NCI-H510A (cell line): ENCODE data around the gene CBR4.

Experiments used
- DNase-seq: peaks from one replicate; lab custom pipeline; 2025; lab: John Stamatoyannopoulos, UW

CBR4 gene

DNA sequence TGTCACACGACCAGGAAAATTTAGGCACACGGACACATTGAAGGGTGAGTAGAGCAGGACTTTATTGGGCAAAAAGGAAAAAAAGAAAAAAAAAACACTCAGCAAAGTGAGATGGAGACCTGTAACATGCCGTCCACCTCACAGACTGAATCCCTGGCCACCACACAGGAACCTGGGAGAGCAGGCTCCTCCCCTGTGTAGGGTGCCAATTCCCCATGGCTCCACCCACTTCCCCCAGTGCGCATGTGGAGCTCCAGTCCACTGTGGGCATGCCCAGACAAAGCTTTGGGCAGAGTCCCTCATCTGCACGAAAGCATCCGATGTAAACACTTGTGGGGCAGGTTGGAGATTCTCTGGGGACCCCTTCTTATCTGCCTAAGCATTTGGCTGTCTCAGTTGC is 23.6 kb upstream of the CBR4 start:
- no peak for DNase-seq

DNA sequence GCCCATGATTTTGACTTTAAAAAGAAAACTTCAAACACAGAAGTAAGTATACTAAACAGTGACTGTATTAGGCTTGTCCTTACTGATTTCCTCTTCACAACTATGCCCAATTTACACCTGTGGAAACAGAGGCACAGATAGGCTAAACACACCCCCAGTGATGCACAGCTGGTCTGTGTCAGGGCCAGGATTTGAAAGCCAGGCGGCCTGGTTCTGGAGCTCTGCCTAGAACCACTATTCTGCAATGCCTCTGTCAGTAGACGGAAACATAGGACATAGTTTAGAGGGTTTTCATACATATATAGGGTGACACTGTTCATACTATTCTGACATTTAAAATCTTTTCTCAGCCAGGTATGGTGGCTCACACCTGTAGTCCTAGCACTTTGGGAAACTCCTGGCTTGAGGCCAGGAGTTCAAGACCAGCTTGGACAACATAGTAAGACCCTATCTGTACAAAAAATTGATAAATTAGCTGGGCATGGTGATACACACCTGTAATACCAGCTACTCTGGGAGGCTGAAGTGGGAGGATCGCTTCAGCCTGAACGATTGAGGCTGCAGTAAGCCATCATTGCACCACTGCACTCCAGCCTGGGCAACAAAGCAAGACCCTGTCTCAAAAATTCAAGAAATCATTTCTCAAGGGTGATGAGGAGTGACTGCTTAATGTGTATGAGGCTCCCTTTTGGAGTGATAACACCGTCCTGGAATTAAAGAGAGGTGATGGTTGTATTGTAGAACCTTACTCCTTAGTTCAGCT is 23.0 kb upstream of the CBR4 start:
- no peak for DNase-seq

DNA sequence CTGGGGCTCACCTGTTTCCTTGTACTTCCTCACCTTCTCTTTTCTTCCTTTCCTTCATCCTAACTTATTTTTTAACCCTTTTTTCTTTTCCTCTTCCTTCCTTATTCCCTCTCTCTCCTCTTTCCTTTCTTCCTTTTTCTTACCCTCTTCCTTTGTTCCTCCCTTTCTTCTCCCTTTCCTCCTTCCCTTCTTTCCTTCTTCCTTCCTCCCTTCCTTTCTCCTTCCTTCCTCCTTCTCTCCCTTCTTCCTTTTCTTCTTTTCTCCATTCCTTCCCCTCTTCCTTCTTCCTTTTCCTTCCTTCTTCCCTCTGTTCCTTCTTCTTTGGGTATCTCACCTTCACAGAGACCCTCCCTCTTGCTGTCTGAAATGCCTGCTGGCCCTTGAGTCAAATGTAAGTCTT is 22.1 kb upstream of the CBR4 start:
- DNase-seq: no peak

DNA sequence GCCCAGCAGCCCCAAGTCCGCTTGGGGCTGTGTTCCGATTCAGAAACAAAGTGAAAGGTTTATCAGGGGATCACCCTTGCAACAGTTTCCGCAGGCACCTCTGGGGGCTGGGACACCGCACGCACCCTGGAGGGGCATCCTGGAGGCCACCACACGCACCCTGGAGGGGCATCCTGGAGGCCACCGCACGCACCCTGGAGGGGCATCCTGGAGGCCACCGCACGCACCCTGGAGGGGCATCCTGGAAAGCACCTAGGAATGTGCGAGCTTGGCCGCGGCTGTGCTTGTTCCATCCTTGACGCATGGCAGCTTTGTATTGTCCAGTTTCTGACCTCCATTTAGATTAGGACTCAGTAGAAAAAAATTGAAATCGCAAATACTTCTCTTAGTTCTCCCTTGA is 21.3 kb upstream of the CBR4 start:
- no peak for DNase-seq

- DNase-seq: no peak
Measured at GRCh38 chr4:169030562-169030982, 20.5 kb upstream of the CBR4 start.

DNA sequence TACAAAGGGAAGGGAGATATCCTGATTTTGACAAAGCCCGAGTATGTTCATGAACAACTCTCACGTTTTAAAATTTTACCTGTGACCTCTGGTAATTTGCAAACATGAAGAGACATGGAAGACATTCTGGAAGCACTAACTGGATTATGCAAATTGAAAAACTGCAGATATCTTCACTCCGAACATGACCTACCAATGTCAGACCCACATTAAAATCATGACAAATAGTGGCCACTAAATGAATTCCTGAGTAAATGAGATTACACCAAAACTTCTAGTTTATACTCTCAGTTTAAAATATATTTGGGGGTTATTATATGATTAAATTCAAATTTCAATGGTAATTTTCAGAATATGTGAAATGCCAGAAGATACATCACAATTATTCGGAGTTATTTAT is 19.9 kb upstream of the CBR4 start:
- DNase-seq: no peak

DNA sequence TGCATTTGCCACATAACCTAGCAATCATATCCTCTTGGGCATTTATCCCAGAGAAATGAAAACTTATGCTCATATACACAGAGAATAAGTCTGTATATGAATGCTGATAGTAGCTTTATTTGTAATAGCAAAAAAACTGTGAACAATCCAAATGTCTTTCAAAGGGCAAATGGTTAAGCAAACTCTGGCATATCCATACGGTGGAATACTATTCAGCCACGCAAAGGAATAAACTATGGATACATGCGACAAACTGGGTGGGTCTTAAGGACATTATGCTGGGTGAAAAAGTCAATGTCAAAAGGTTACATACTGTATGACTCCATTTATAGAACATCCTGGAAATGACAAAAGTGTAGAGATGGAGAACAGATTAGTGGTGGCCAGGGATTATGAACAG is 17.6 kb upstream of the CBR4 start:
- no peak for DNase-seq

DNA sequence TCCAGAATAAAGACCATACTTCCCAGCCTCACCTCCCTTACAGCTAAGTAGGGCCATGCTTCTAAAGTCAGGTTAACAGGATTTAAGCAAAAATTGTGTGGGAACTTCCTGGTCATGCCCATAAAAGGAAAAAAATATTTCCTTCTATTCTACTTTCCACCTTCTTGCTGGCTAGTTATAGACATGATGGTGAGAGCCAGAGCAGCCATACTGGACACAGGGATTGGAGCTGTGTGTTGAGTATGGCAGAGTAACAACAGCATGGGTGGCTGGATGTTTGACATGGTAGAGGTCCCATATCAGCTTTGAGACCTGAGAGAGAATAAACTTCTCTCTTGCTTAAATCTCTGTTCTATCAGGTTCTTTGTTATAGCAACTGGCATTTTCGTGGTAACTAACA is 15.1 kb upstream of the CBR4 start:
- no peak for DNase-seq

- DNase-seq: no peak
Measured at GRCh38 chr4:169024762-169025161, 14.7 kb upstream of the CBR4 start.

- DNase-seq: no peak
Measured at GRCh38 chr4:169018406-169018805, 8.4 kb upstream of the CBR4 start.

- DNase-seq: no peak
Measured at GRCh38 chr4:169017971-169018370, 7.9 kb upstream of the CBR4 start.

DNA sequence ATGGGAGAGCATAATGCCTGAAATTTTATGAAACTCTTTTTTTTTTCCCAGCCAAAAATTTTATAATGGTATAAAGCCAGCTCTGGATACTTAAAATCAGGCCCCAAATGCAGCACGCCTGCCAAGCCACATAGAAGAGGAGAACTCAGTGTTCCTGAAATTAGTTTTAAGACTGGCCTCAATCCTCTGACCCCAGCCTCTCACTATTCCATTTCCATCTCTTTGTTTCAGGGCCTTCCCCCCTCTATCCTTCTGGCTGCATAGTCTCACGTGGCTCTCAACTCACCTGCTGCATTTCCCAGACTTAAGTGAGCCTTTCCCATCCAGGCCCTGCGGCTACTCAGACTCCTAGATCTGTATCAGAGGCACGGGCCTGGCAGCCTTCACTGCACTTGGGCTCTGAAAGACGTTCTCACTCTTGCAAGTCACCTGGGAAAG is 5.2 kb upstream of the CBR4 start:
- no peak for DNase-seq

- no peak for DNase-seq
Measured at GRCh38 chr4:169014586-169014985, 4.5 kb upstream of the CBR4 start.

GRCh38 chr4:169013396-169013795 is 3.3 kb upstream of the CBR4 start:
- no peak for DNase-seq

DNA sequence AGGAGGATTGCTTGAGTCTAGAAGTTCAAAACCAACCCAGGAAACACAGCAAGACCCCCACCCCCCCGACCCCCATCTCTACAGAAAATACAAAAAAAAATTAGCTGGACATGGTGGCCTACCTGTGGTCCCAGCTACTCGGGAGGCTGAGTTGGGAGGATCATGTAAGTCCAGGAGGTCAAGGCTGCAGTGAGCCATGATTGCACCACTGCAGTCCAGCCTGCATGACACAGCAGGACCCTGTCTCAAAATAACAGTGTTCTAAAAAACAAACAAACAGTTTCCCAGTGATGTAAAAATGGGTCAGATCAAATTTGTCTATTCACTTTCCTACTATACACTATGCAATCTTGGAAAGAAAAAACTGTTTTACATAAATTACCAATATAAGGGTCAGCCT is 2.0 kb upstream of the CBR4 start:
- DNase-seq: no peak

- peak; percentile 23 for DNase-seq
Measured at GRCh38 chr4:169009286-169010124, 550 bp downstream of the CBR4 start.

- no peak for DNase-seq
Measured at GRCh38 chr4:169005453-169006099, 4.5 kb downstream of the CBR4 start.

- no peak for DNase-seq
Measured at GRCh38 chr4:169000315-169000714, 9.7 kb downstream of the CBR4 start.

GRCh38 chr4:168999809-169000208 is 10.2 kb downstream of the CBR4 start:
- no peak for DNase-seq

DNA sequence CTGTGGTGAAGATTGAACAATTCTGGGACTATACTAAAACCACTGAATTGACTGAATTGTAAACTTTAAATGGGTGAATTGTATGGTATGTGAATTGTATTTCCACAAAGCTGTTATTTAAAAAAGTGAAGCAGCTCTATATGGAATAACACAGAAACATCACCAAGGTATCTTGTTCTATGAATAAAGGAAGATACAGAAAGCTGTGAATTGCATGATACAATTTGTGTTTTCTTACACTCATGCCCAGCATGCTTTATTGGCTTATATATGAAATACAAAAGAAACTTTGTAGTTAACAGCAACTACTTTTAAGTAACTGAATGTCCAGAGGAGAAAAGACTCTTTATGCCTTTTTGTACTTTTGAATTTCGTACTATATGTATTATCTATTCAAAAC is 11.5 kb downstream of the CBR4 start:
- no peak for DNase-seq

GRCh38 chr4:168995537-168996295 is 14.3 kb downstream of the CBR4 start:
- no peak for DNase-seq

DNA sequence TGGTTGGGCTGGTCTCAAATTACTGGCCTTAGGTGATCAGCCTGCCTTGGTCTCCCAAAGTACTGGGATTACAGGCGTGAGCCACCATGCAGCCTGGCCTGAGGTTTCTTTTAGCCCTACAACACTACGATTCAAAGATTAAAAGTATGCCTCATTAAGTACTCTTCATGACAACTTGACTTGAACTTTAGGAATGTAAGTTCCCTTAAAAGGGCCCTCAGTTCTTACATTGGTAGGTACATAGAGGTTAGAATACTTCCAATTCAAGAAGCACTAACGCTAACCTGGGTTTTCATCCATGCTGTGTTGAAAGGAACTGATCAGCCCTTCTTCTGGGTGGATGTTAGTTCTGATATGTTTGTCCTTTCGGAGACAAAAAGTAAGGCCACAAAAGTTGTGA is 15.1 kb downstream of the CBR4 start:
- DNase-seq: no peak
